ENCODE data around the gene EYS. TPM values are rescaled to one million over a fixed set of nuclear protein-coding genes. Genes with fewer than 3 reads are reported as not detected.

The EYS gene
- total RNA-seq, 1 experiment from 2014 or later: not detected

- Histone ChIP-seq H2AFZ (ENCODE audit: low read length) (no peak overlapping the region), H2BK15ac (ENCODE audit: low read depth, low read length) (no peak overlapping the region), H2BK120ac (ENCODE audit: low read depth, low read length, poor library complexity, severe bottlenecking) (no peak overlapping the region), H3K56ac (ENCODE audit: insufficient read length, low read depth, low read length) (no peak overlapping the region), H4K5ac (ENCODE audit: insufficient read length, low read depth, low read length) (no peak overlapping the region), H4K20me1 (ENCODE audit: control insufficient read depth, insufficient read depth, insufficient read length) (no peaks in the 10 kb centered on the region), H3K79me1 (ENCODE audit: insufficient read depth, low read depth, low read length, poor library complexity, severe bottlenecking) (no peaks in the 10 kb centered on the region), H3K9ac (ENCODE audit: extremely low read depth, insufficient read length, low read length) (no peak overlapping the region), H3K4me1 (ENCODE audit: insufficient read depth, low read length) (no peaks in the 10 kb centered on the region), H3K18ac (ENCODE audit: insufficient read length, low read depth, low read length) (no peak overlapping the region), H3T11ph (ENCODE audit: low read length) (no peak overlapping the region), H4K8ac (replicated peaks; ENCODE audit: insufficient read length, low read depth, low read length) (no peak overlapping the region), H3K27me3 (ENCODE audit: insufficient read depth, low read length) (no peaks in the 10 kb centered on the region), H3K79me2 (ENCODE audit: insufficient read depth, low read length) (no peaks in the 10 kb centered on the region), H3K4me2 (ENCODE audit: insufficient read depth, insufficient read length, low read length) (no peak overlapping the region), H2BK20ac (ENCODE audit: low read depth, low read length, poor library complexity, severe bottlenecking) (no peak overlapping the region), H4K91ac (ENCODE audit: insufficient read length, low read depth, low read length) (no peak overlapping the region), H3K23ac (ENCODE audit: insufficient read length, low read depth, low read length) (no peak overlapping the region), H3K14ac (ENCODE audit: insufficient read depth, low read length) (no peak overlapping the region), H3K4ac (ENCODE audit: low read depth, low read length) (no peak overlapping the region), H3K23me2 (ENCODE audit: insufficient read length, low read depth, low read length, poor library complexity, severe bottlenecking) (no peaks in the 10 kb centered on the region), H3K27ac (ENCODE audit: insufficient read length, low read depth, low read length) (no peak overlapping the region), H2AK5ac (ENCODE audit: insufficient read length, low read length) (no peak overlapping the region), H2BK12ac (ENCODE audit: insufficient read length, low read depth, low read length) (no peak overlapping the region), H2BK5ac (ENCODE audit: insufficient read length, low read length) (no peak overlapping the region), H3K9me3 (ENCODE audit: control insufficient read depth, low read depth, low read length) (no peaks in the 10 kb centered on the region)
- H3K4me1 Mint-ChIP-seq: no peaks in the 10 kb centered on the region
- DNase-seq: no peak
- H3K27ac Mint-ChIP-seq: no peak overlapping the region
- no peak overlapping the region for H3K4me3 Mint-ChIP-seq
- no CpG with 5 or more reads among the region's 2 CpGs for WGBS (ENCODE audit: extremely low coverage, insufficient read length, low lambda C conversion rate)
- H3K27me3 Mint-ChIP-seq (ENCODE audit: low read depth): no peaks in the 10 kb centered on the region
- peaks cover 0 to 3% (median 3%) of the 10 kb centered on the region in 3 experiments; a peak in 4 of 7 replicates for H3K36me3 Mint-ChIP-seq (ENCODE audit: insufficient read depth in 1 of 3, low read depth in 3 of 3)
- no peak for TF ChIP-seq CTCF (conservative IDR thresholded peaks at IDR 0.05)
- peaks cover 0 to 4% of the 10 kb centered on the region in 2 experiments; a peak in 2 of 5 replicates for H3K9me3 Mint-ChIP-seq
Observed at GRCh38 chr6:65745614-65746013, 38.6 kb upstream of the EYS start.
